ENCODE results near the gene OR11A1.

- TF ChIP-seq, protein P1, sequence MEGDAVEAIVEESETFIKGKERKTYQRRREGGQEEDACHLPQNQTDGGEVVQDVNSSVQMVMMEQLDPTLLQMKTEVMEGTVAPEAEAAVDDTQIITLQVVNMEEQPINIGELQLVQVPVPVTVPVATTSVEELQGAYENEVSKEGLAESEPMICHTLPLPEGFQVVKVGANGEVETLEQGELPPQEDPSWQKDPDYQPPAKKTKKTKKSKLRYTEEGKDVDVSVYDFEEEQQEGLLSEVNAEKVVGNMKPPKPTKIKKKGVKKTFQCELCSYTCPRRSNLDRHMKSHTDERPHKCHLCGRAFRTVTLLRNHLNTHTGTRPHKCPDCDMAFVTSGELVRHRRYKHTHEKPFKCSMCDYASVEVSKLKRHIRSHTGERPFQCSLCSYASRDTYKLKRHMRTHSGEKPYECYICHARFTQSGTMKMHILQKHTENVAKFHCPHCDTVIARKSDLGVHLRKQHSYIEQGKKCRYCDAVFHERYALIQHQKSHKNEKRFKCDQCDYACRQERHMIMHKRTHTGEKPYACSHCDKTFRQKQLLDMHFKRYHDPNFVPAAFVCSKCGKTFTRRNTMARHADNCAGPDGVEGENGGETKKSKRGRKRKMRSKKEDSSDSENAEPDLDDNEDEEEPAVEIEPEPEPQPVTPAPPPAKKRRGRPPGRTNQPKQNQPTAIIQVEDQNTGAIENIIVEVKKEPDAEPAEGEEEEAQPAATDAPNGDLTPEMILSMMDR (IDR thresholded peaks at IDR 0.05; ENCODE audit: low read depth, low read length), result no peak
- TF ChIP-seq POLR2A (IDR thresholded peaks at IDR 0.05; ENCODE audit: extremely low read depth, insufficient read length) (no peak), MYC (IDR thresholded peaks at IDR 0.05; ENCODE audit: low read depth, low read length) (no peak)
Measured at GRCh38 chr6:29493261-29493660, 36.4 kb upstream of the OR11A1 start.

All from NB4 (cell line).